Astrocyte (in vitro differentiated cells and primary cell): Measurements from ENCODE around the gene PEAK1. TPM values are rescaled to one million over a fixed set of nuclear protein-coding genes. Genes with fewer than 3 reads are reported as not detected.

Experiments
- DNase-seq: peaks from one replicate; pipeline ENCODE4 v3.0.0-alpha.2; 2010; ENCODE audit warnings: low read depth
- FAIRE-seq: peaks from 2 replicates; lab custom pipeline; 2011; peaks lifted over from hg19 to GRCh38; lab: Jason Lieb, UNC
- H2AFZ ChIP-seq: 2 replicates; pipeline ENCODE4 v1.6.0; 2012; ENCODE audit warnings: low read depth, low read length, inconsistent platforms
- H3K27ac ChIP-seq: 2 replicates; pipeline ENCODE4 v1.5.1; 2011; ENCODE audit warnings: low read depth, low read length, inconsistent platforms
- H3K27me3 ChIP-seq: 2 replicates; pipeline ENCODE4 v1.6.0; 2011; ENCODE audit warnings: low read length, inconsistent platforms; ENCODE audit not compliant: insufficient read depth
- H3K36me3 ChIP-seq: 2 replicates; pipeline ENCODE4 v1.5.1; 2011; ENCODE audit warnings: low read length, inconsistent platforms; ENCODE audit not compliant: insufficient read depth
- H3K4me1 ChIP-seq: 2 replicates; pipeline ENCODE4 v1.5.1; 2011; ENCODE audit warnings: low read length, inconsistent platforms; ENCODE audit not compliant: insufficient read depth
- H3K4me2 ChIP-seq: 2 replicates; pipeline ENCODE4 v1.6.0; 2012; ENCODE audit warnings: low read length, inconsistent platforms
- H3K4me3 ChIP-seq: 2 replicates; pipeline ENCODE4 v1.5.1; 2011; ENCODE audit warnings: low read depth, mild to moderate bottlenecking, low read length, inconsistent platforms; ENCODE audit not compliant: insufficient read depth
- H3K79me2 ChIP-seq: 2 replicates; pipeline ENCODE4 v1.6.0; 2012; ENCODE audit warnings: mild to moderate bottlenecking, low read length, inconsistent platforms; ENCODE audit not compliant: insufficient read depth
- H3K9ac ChIP-seq: 2 replicates; pipeline ENCODE4 v1.6.0; 2012; ENCODE audit warnings: mild to moderate bottlenecking, low read length, inconsistent platforms
- H3K9me3 ChIP-seq: 2 replicates; pipeline ENCODE4 v1.5.1; 2012; ENCODE audit warnings: low read depth, mild to moderate bottlenecking, low read length, inconsistent platforms; ENCODE audit not compliant: insufficient read depth
- H4K20me1 ChIP-seq: 2 replicates; pipeline ENCODE4 v1.6.0; 2012; ENCODE audit warnings: low read length, inconsistent platforms; ENCODE audit not compliant: insufficient read depth
- H3K27ac Mint-ChIP-seq: one replicate; pipeline ENCODE4 v1.8.0; 2021; ENCODE audit warnings: mild to moderate bottlenecking, mixed read lengths; ENCODE audit not compliant: unreplicated experiment
- H3K27me3 Mint-ChIP-seq: one replicate; pipeline ENCODE4 v1.8.0; 2021; ENCODE audit warnings: low read depth, mixed read lengths; ENCODE audit not compliant: unreplicated experiment
- H3K36me3 Mint-ChIP-seq: one replicate; pipeline ENCODE4 v1.8.0; 2021; ENCODE audit warnings: low read depth, mixed read lengths; ENCODE audit not compliant: unreplicated experiment
- H3K4me1 Mint-ChIP-seq: one replicate; pipeline ENCODE4 v1.8.0; 2021; ENCODE audit warnings: low read depth, mixed read lengths; ENCODE audit not compliant: unreplicated experiment
- H3K4me3 Mint-ChIP-seq: one replicate; pipeline ENCODE4 v1.8.0; 2021; ENCODE audit warnings: mild to moderate bottlenecking, moderate library complexity, mixed read lengths; ENCODE audit not compliant: unreplicated experiment
- H3K9me3 Mint-ChIP-seq: one replicate; pipeline ENCODE4 v1.8.0; 2021; ENCODE audit warnings: mild to moderate bottlenecking, mixed read lengths; ENCODE audit not compliant: unreplicated experiment
- CTCF ChIP-seq: IDR thresholded peaks from 2 replicates; pipeline ENCODE4 v1.5.1; 2011; ENCODE audit warnings: low read depth, mild to moderate bottlenecking, inconsistent platforms, low read length, moderate library complexity; ENCODE audit not compliant: insufficient read depth
- EZH2 ChIP-seq: IDR thresholded peaks from 2 replicates; pipeline ENCODE4 v1.6.1; 2012; ENCODE audit warnings: mild to moderate bottlenecking, low read length, inconsistent platforms; ENCODE audit not compliant: insufficient read depth
- total RNA-seq: library from RNA; stranded (reverse); gene quantifications from 2 replicates; pipeline ENCODE4 v1.2.1, GENCODE V29; 2021

The PEAK1 gene
- total RNA-seq, 1 donor from 2014 or later: 62.3 TPM

- Histone ChIP-seq H3K27me3 (no peaks in the 10 kb centered on the region), H3K36me3 (no peaks in the 10 kb centered on the region), H3K9ac (no peak overlapping the region), H3K9me3 (no peaks in the 10 kb centered on the region), H2AFZ (no peak overlapping the region), H3K27ac (no peak overlapping the region), H3K4me3 (no peak overlapping the region), H4K20me1 (no peaks in the 10 kb centered on the region), H3K4me2 (no peak overlapping the region), H3K79me2 (no peaks in the 10 kb centered on the region), H3K4me1 (no peaks in the 10 kb centered on the region)
- DNase-seq (no peak), FAIRE-seq (no peak)
- Mint-ChIP-seq H3K4me3 (no peak overlapping the region), H3K9me3 (no peaks in the 10 kb centered on the region), H3K36me3 (peaks cover 13% of the 10 kb centered on the region), H3K27me3 (no peaks in the 10 kb centered on the region), H3K4me1 (no peaks in the 10 kb centered on the region), H3K27ac (no peak overlapping the region)
- TF ChIP-seq CTCF: no peak
These were observed 293.2 kb downstream of the PEAK1 start for GRCh38 chr15:77126529-77127326.

- H3K79me2 ChIP-seq: no peaks in the 10 kb centered on the region
- no peak overlapping the region for H3K9ac ChIP-seq
- Mint-ChIP-seq H3K9me3 (no peaks in the 10 kb centered on the region), H3K4me1 (peaks cover 5% of the 10 kb centered on the region), H3K4me3 (no peak overlapping the region), H3K27me3 (no peaks in the 10 kb centered on the region), H3K36me3 (peaks cover 5% of the 10 kb centered on the region), H3K27ac (no peak overlapping the region)
- H3K4me2 ChIP-seq: no peak overlapping the region
- no peak for FAIRE-seq
- H3K9me3 ChIP-seq: no peaks in the 10 kb centered on the region
- H3K27ac ChIP-seq: no peak overlapping the region
- H2AFZ ChIP-seq: no peak overlapping the region
- H3K4me1 ChIP-seq: peaks cover 13% of the 10 kb centered on the region
- H3K36me3 ChIP-seq: no peaks in the 10 kb centered on the region
- H4K20me1 ChIP-seq: peaks cover 16% of the 10 kb centered on the region
- TF ChIP-seq EZH2 (no peak), CTCF (no peak)
- no peak for DNase-seq
- no peak overlapping the region for H3K4me3 ChIP-seq
- H3K27me3 ChIP-seq: no peaks in the 10 kb centered on the region
These were observed 296.1 kb downstream of the PEAK1 start for GRCh38 chr15:77123854-77124253.

- no peak overlapping the region for H3K27ac Mint-ChIP-seq
- no peak overlapping the region for H3K27ac ChIP-seq
- DNase-seq (no peak), FAIRE-seq (no peak)
- H3K4me1 Mint-ChIP-seq: peaks cover 8% of the 10 kb centered on the region
- H3K36me3 Mint-ChIP-seq: peaks cover 5% of the 10 kb centered on the region
- H3K9me3 ChIP-seq: no peaks in the 10 kb centered on the region
- H3K4me1 ChIP-seq: peaks cover 13% of the 10 kb centered on the region
- H3K27me3 Mint-ChIP-seq: no peaks in the 10 kb centered on the region
- peaks cover 18% of the 10 kb centered on the region for H4K20me1 ChIP-seq
- no peak overlapping the region for H3K4me3 ChIP-seq
- H3K79me2 ChIP-seq: no peaks in the 10 kb centered on the region
- no peaks in the 10 kb centered on the region for H3K27me3 ChIP-seq
- no peaks in the 10 kb centered on the region for H3K9me3 Mint-ChIP-seq
- H3K36me3 ChIP-seq: no peaks in the 10 kb centered on the region
- TF ChIP-seq CTCF (no peak), EZH2 (no peak)
- H2AFZ ChIP-seq: no peak overlapping the region
- H3K4me2 ChIP-seq: no peak overlapping the region
- H3K4me3 Mint-ChIP-seq: no peak overlapping the region
- no peak overlapping the region for H3K9ac ChIP-seq
These were observed 297.3 kb downstream of the PEAK1 start for GRCh38 chr15:77122576-77122975.
